Ishikawa (cell line): Measurements from ENCODE around the gene FOXA2.

Experiments
- EP300 ChIP-seq: IDR thresholded peaks from 2 replicates; pipeline ENCODE4 v1.6.1; 2012; ENCODE audit warnings: borderline replicate concordance
- NFIC ChIP-seq: IDR thresholded peaks from 2 replicates; pipeline ENCODE4 v1.6.1; 2012
- RAD21 ChIP-seq: IDR thresholded peaks from 2 replicates; pipeline ENCODE4 v1.6.1; 2012; ENCODE audit warnings: low read depth
- TAF1 ChIP-seq: IDR thresholded peaks from 2 replicates; pipeline ENCODE4 v1.6.1; 2012; ENCODE audit warnings: low read depth, mild to moderate bottlenecking
- YY1 ChIP-seq: IDR thresholded peaks from 2 replicates; pipeline ENCODE4 v1.6.1; 2012; ENCODE audit warnings: low read depth
- ZBTB7A ChIP-seq: IDR thresholded peaks from 2 replicates; pipeline ENCODE4 v1.6.1; 2012; ENCODE audit warnings: low read depth

DNA sequence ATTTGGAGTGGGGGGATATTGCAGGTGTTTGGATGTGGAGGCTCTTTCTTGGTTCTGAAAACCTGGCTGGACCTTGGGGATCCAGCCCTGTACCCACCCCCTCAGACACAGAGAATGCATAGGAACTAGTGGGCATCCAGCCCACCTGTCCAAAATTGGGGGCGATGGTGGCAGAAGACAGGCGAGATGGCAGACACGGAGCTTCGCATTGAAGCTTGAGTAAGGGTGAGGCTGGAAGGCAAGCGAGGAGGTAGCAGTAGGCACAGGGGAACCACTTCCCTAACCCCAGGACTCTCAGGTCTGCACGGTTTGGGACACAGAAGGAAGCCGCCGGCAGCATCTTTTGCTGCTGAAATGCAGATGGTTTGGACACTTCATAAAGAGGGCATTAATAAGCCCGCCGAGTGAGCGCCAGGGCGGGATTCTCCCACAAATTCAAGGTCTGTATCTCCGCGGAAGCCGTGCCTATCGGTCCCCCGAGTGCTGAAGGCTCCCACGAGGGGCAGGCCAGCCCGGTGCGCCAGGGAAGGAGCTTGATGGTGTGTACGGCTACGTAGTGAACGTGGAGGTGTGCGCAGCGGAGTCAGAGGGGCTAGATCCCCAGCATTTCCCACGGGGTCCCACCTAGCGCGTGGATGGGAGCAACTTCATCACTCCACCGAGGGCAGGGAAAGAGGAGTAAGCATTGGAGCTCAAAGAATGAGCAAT lies 1.6 kb upstream of the FOXA2 start:
- TF ChIP-seq TAF1: no peak
- no peak for TF ChIP-seq YY1
- no peak for TF ChIP-seq ZBTB7A
- no peak for TF ChIP-seq NFIC
- no peak for TF ChIP-seq RAD21
- TF ChIP-seq EP300: no peak
